GM13977 (cell line): ENCODE data around the gene RHOT2.

Experiments used
- DNase-seq: peaks from one replicate; pipeline ENCODE4 v3.0.0; 2012; ENCODE audit warnings: low spot score
- CTCF ChIP-seq: IDR thresholded peaks from 2 replicates; pipeline ENCODE4 v1.5.1; 2012; ENCODE audit warnings: mild to moderate bottlenecking, control low read depth; ENCODE audit not compliant: insufficient read depth; ENCODE audit errors: extremely low read depth, missing control alignments
- in situ Hi-C: fragments of 300-500 bp; cut with MboI; formaldehyde crosslinking; loops from one replicate; pipeline ENCODE4 v1.12.0; 2022; ENCODE audit warnings: low sequenced_read_pairs, low pct_unique_long_range_greater_than_20kb, mixed read lengths, inconsistent platforms; ENCODE audit not compliant: unreplicated experiment

RHOT2 gene

GRCh38 chr16:662095-662494, 5.8 kb upstream of the RHOT2 start:
- in situ Hi-C loops: no loop called here
- TF ChIP-seq CTCF: no peak
- no peak for DNase-seq

GRCh38 chr16:662597-662996, 5.3 kb upstream of the RHOT2 start:
- in situ Hi-C loops: no loop called here
- TF ChIP-seq CTCF: no peak
- DNase-seq: no peak

GRCh38 chr16:666572-666971, 1.4 kb upstream of the RHOT2 start:
- DNase-seq: no peak
- in situ Hi-C loops: no loop called here
- TF ChIP-seq CTCF: no peak

GRCh38 chr16:667113-667779, 686 bp upstream of the RHOT2 start:
- DNase-seq: no peak
- in situ Hi-C loops: no loop called here

GRCh38 chr16:668519-669171, 713 bp downstream of the RHOT2 start:
- TF ChIP-seq CTCF: no peak
- DNase-seq: no peak
- in situ Hi-C loops: no loop called here

More at GRCh38 chr16:667113-667779, 686 bp upstream of the RHOT2 start:
- TF ChIP-seq CTCF: no peak

GRCh38 chr16:669666-670065, 1.7 kb downstream of the RHOT2 start:
- DNase-seq: no peak
- in situ Hi-C loops: no loop called here
- no peak for TF ChIP-seq CTCF
